Liver (tissue), 9 donors: Measurements from ENCODE around the gene XAF1. TPM values are rescaled to one million over a fixed set of nuclear protein-coding genes. Genes with fewer than 3 reads are reported as not detected.

Experiments
- DNase-seq: peaks from one replicate; pipeline ENCODE4 v3.0.0-alpha.2; 2017; ENCODE audit warnings: low spot score
- H3K27ac ChIP-seq, 2 donors: one replicate each; pipeline ENCODE4 v1.7.0; 2013; ENCODE audit warnings: inconsistent platforms in 2 of 2, low read length in 2 of 2, control low read depth in 1 of 2, low read depth in 1 of 2, mild to moderate bottlenecking in 1 of 2
- H3K27me3 ChIP-seq, 4 donors: one replicate each; pipeline versions ENCODE4 v1.6.1 to v1.7.0; 2013; ENCODE audit warnings: low read length in 3 of 4, inconsistent platforms in 1 of 4, mild to moderate bottlenecking in 1 of 4, moderate library complexity in 1 of 4; ENCODE audit not compliant: control insufficient read depth in 4 of 4, insufficient read depth in 4 of 4
- H3K36me3 ChIP-seq, 4 donors: one replicate each; pipeline versions ENCODE4 v1.6.1 to v1.7.0; 2013; ENCODE audit warnings: low read length in 3 of 4, mild to moderate bottlenecking in 3 of 4, low read depth in 1 of 4, moderate library complexity in 1 of 4; ENCODE audit not compliant: control insufficient read depth in 4 of 4, insufficient read depth in 3 of 4
- H3K4me1 ChIP-seq, 4 donors: one replicate each; pipeline versions ENCODE4 v1.6.1 to v1.7.0; 2013; ENCODE audit warnings: low read length in 3 of 4, mild to moderate bottlenecking in 3 of 4, moderate library complexity in 1 of 4; ENCODE audit not compliant: control insufficient read depth in 4 of 4, insufficient read depth in 4 of 4
- H3K4me3 ChIP-seq, 3 donors: one replicate each; pipeline versions ENCODE4 v1.6.1 to v1.7.0; 2013; ENCODE audit warnings: low read length in 3 of 3, control low read depth in 1 of 3, low read depth in 1 of 3, mild to moderate bottlenecking in 1 of 3
- H3K9ac ChIP-seq, 2 donors: one replicate each; pipeline ENCODE4 v1.7.0; 2013; ENCODE audit warnings: low read length in 2 of 2, mild to moderate bottlenecking in 2 of 2, moderate library complexity in 2 of 2, control low read depth in 1 of 2, low read depth in 1 of 2
- H3K9me3 ChIP-seq, 4 donors: one replicate each; pipeline versions ENCODE4 v1.6.1 to v1.7.0; 2013; ENCODE audit warnings: low read length in 3 of 4; ENCODE audit not compliant: control insufficient read depth in 4 of 4
- CTCF ChIP-seq: fragments of 150-350 bp; IDR thresholded peaks from 2 replicates; pipeline ENCODE4 v1.5.1; 2017; ENCODE audit warnings: improper control_type of control experiment, low read depth, low read length; ENCODE audit not compliant: missing input control
- EGR1 ChIP-seq, 2 donors: IDR thresholded peaks; 2 replicates each; pipeline ENCODE4 v1.6.1; 2016 to 2018; ENCODE audit warnings: antibody characterized with exemption in 2 of 2, low read depth in 2 of 2
- FOXA1 ChIP-seq: IDR thresholded peaks from 2 replicates; pipeline ENCODE4 v1.6.1; 2016; ENCODE audit warnings: antibody characterized with exemption
- FOXA2 ChIP-seq: IDR thresholded peaks from 2 replicates; pipeline ENCODE4 v1.6.1; 2016; ENCODE audit warnings: antibody characterized with exemption
- GABPA ChIP-seq, 2 donors: IDR thresholded peaks in 1 of 2; conservative IDR thresholded peaks in 1 of 2; 2 replicates each; pipeline ENCODE4 v1.6.1; 2016; ENCODE audit warnings: antibody characterized with exemption in 2 of 2, mild to moderate bottlenecking in 1 of 2, moderate library complexity in 1 of 2
- HNF4A ChIP-seq, 2 donors: conservative IDR thresholded peaks; 2 replicates each; pipeline ENCODE4 v1.6.1; 2016; ENCODE audit warnings: antibody characterized with exemption in 2 of 2, mild to moderate bottlenecking in 2 of 2
- HNF4G ChIP-seq: IDR thresholded peaks from 2 replicates; pipeline ENCODE4 v1.6.1; 2016; ENCODE audit warnings: antibody characterized with exemption
- JUND ChIP-seq, 2 donors: IDR thresholded peaks; 2 replicates each; pipeline ENCODE4 v1.6.1; 2016; ENCODE audit warnings: antibody characterized with exemption in 2 of 2
- MAX ChIP-seq: IDR thresholded peaks from 2 replicates; pipeline ENCODE4 v1.6.1; 2016; ENCODE audit warnings: antibody characterized with exemption
- NR2F2 ChIP-seq: IDR thresholded peaks from 2 replicates; pipeline ENCODE4 v1.6.1; 2016; ENCODE audit warnings: antibody characterized with exemption
- RAD21 ChIP-seq, 2 donors: IDR thresholded peaks; 2 replicates each; pipeline ENCODE4 v1.6.1; 2016; ENCODE audit warnings: antibody characterized with exemption in 2 of 2, mild to moderate bottlenecking in 2 of 2
- RXRA ChIP-seq, 2 donors: IDR thresholded peaks; 2 replicates each; pipeline ENCODE4 v1.6.1; 2017 to 2018; ENCODE audit warnings: antibody characterized with exemption in 2 of 2, mild to moderate bottlenecking in 1 of 2
- SP1 ChIP-seq: IDR thresholded peaks from 2 replicates; pipeline ENCODE4 v1.6.1; 2018; ENCODE audit warnings: antibody characterized with exemption, mild to moderate bottlenecking
- TAF1 ChIP-seq: conservative IDR thresholded peaks from 2 replicates; pipeline ENCODE4 v1.6.1; 2016; ENCODE audit warnings: antibody characterized with exemption, mild to moderate bottlenecking
- WGBS: extraction: QIAGEN DNeasy Blood & Tissue Kit; methylation state at CpG from one replicate; pipeline ENCODE4 v1.1.7; 2013; 5-methylcytosine and 5-hydroxymethylcytosine counted together
- polyA plus RNA-seq, 2 donors: library from polyadenylated mRNA; stranded (reverse) in 1 of 2; unstranded in 1 of 2; fragments of 200-250 nt in 1 of 2; fragments of >200 nt in 1 of 2; fragmentation: Nextera tagmentation in 1 of 2; extraction: Ambion mirVana in 1 of 2; gene quantifications; one replicate each; pipeline versions ENCODE4 v1.2.1 to v1.2.3, GENCODE V29; 2013 to 2015
- total RNA-seq, 2 donors: library from RNA; depleted of rRNA; stranded (reverse); fragments of >200 nt; gene quantifications; one replicate each; pipeline ENCODE4 v1.2.3, GENCODE V29; 2014
- TF ChIP-seq, protein P1 (sequence below): IDR thresholded peaks from 2 replicates; pipeline ENCODE4 v1.6.1; 2016; ENCODE audit warnings: antibody characterized with exemption
- TF ChIP-seq, protein P2 (sequence below): IDR thresholded peaks from 2 replicates; pipeline ENCODE4 v1.6.1; 2016; ENCODE audit warnings: antibody characterized with exemption
- donor health status: healthy.
- donor health status: healthy.
- donor health status: healthy.
- donor health status: healthy.
- donor health status: healthy.

Gene XAF1
- total and polyA plus RNA-seq, 4 donors, result 6.7 to 33.9 (median 19.2) TPM

GRCh38 chr17:6779411-6779810 lies 23.6 kb downstream of the XAF1 start:
- H3K9ac ChIP-seq, result no peak overlapping the region
- peaks cover 0 to 12% (median 1%) of the 10 kb centered on the region in 4 donors for H3K9me3 ChIP-seq
- WGBS, result 67% methylated on average over 2 of the region's 2 CpGs
- no peak for DNase-seq
- peaks cover 3 to 19% (median 10%) of the 10 kb centered on the region in 4 donors for H3K4me1 ChIP-seq
- H3K4me3 ChIP-seq, result no peak overlapping the region
- H3K27me3 ChIP-seq, result no peaks in the 10 kb centered on the region
- peak overlapping the region in 1 of 2 donors; percentile 9 for H3K27ac ChIP-seq
- TF ChIP-seq SP1 (no peak), FOXA2 (no peak), RAD21 (IDR thresholded peaks at IDR 0.05) (no peak), CTCF (no peak), HNF4A (conservative IDR thresholded peaks at IDR 0.05) (peak; percentile 12 to 64), RXRA (IDR thresholded peaks at IDR 0.05) (peak; percentile 12 to 50), NR2F2 (no peak), HNF4G (no peak), JUND (IDR thresholded peaks at IDR 0.05) (no peak), FOXA1 (no peak), MAX (no peak)
- TF ChIP-seq, protein P1, sequence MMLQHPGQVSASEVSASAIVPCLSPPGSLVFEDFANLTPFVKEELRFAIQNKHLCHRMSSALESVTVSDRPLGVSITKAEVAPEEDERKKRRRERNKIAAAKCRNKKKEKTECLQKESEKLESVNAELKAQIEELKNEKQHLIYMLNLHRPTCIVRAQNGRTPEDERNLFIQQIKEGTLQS, result no peak
- TF ChIP-seq, protein P2, sequence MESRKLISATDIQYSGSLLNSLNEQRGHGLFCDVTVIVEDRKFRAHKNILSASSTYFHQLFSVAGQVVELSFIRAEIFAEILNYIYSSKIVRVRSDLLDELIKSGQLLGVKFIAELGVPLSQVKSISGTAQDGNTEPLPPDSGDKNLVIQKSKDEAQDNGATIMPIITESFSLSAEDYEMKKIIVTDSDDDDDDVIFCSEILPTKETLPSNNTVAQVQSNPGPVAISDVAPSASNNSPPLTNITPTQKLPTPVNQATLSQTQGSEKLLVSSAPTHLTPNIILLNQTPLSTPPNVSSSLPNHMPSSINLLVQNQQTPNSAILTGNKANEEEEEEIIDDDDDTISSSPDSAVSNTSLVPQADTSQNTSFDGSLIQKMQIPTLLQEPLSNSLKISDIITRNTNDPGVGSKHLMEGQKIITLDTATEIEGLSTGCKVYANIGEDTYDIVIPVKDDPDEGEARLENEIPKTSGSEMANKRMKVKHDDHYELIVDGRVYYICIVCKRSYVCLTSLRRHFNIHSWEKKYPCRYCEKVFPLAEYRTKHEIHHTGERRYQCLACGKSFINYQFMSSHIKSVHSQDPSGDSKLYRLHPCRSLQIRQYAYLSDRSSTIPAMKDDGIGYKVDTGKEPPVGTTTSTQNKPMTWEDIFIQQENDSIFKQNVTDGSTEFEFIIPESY, result no peak
- H3K36me3 ChIP-seq, result peaks cover 0 to 2% (median 0%) of the 10 kb centered on the region in 4 donors

- Histone ChIP-seq H3K27ac (peak overlapping the region in 1 of 2 donors; percentile 9), H3K9me3 (peaks cover 0 to 8% (median 1%) of the 10 kb centered on the region in 4 donors), H3K36me3 (no peaks in the 10 kb centered on the region), H3K27me3 (no peaks in the 10 kb centered on the region), H3K4me1 (peaks cover 3 to 19% (median 10%) of the 10 kb centered on the region in 4 donors), H3K4me3 (no peak overlapping the region), H3K9ac (no peak overlapping the region)
- TF ChIP-seq TAF1 (no peak), RXRA (IDR thresholded peaks at IDR 0.05) (no peak)
- DNase-seq, result no peak
- WGBS, result 91% methylated on average over 8 of the region's 8 CpGs
Measured at GRCh38 chr17:6780001-6780400, 24.2 kb downstream of the XAF1 start.

DNA sequence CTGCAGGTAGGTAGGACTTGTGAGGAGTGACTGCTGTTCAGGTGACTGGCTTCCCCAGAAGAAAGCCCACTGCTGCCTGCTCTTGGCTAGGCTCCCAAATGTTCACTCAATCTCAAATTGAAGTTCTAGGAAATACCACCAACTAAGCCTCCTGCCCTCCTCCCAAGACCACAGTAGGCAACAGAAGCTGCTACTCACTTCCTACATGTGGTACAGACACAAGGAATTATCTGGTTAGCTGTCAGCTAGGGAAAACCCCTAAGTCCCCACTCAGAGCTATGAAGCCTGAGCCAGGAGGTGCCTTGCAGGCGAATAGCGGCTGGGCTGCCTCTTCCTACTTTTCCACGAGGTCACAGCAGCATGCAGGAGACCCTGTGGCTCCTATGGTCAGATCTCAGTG lies 25.0 kb downstream of the XAF1 start:
- H3K27ac ChIP-seq, result no peak overlapping the region
- no peaks in the 10 kb centered on the region for H3K27me3 ChIP-seq
- 77% methylated on average over 3 of the region's 3 CpGs for WGBS
- peaks cover 0 to 16% (median 7%) of the 10 kb centered on the region in 4 donors for H3K4me1 ChIP-seq
- H3K9ac ChIP-seq, result no peak overlapping the region
- no peak for TF ChIP-seq CTCF
- no peak for TF ChIP-seq RXRA (IDR thresholded peaks at IDR 0.05)
- no peak for TF ChIP-seq HNF4G
- no peak for TF ChIP-seq RAD21 (IDR thresholded peaks at IDR 0.05)
- no peak for TF ChIP-seq GABPA (IDR thresholded peaks at IDR 0.05 in 1 of 2, conservative IDR thresholded peaks at IDR 0.05 in 1 of 2)
- TF ChIP-seq JUND (IDR thresholded peaks at IDR 0.05), result no peak
- TF ChIP-seq EGR1 (IDR thresholded peaks at IDR 0.05; ENCODE audit: low read depth in 2 of 2), result no peak
- TF ChIP-seq, protein P1, result no peak
- no peak for DNase-seq
- no peaks in the 10 kb centered on the region for H3K36me3 ChIP-seq
- peaks cover 0 to 8% (median 1%) of the 10 kb centered on the region in 4 donors for H3K9me3 ChIP-seq
- H3K4me3 ChIP-seq, result no peak overlapping the region
